Osteoblast (primary cell): ENCODE results near the gene SLC2A4RG. TPM values are rescaled to one million over a fixed set of nuclear protein-coding genes. Genes with fewer than 3 reads are reported as not detected.

ENCODE experiments used
- DNase-seq: peaks from one replicate; pipeline ENCODE4 v3.0.0; 2011; ENCODE audit warnings: low spot score, mixed read lengths; ENCODE audit not compliant: insufficient read length; ENCODE audit errors: missing footprints
- H2AFZ ChIP-seq: 2 replicates; pipeline ENCODE4 v1.6.0; 2011; ENCODE audit warnings: mild to moderate bottlenecking, low read length
- H3K27ac ChIP-seq: 2 replicates; pipeline ENCODE4 v1.5.1; 2011; ENCODE audit warnings: mild to moderate bottlenecking, low read depth, low read length, moderate library complexity
- H3K27me3 ChIP-seq: 2 replicates; pipeline ENCODE4 v1.6.0; 2012; ENCODE audit warnings: mild to moderate bottlenecking, control low read depth, inconsistent platforms, low read length, moderate library complexity; ENCODE audit not compliant: insufficient read depth
- H3K36me3 ChIP-seq: 2 replicates; pipeline ENCODE4 v1.5.1; 2011; ENCODE audit warnings: mild to moderate bottlenecking, low read length, control low read depth, moderate library complexity; ENCODE audit not compliant: insufficient read depth
- H3K4me1 ChIP-seq: 2 replicates; pipeline ENCODE4 v1.5.1; 2011; ENCODE audit warnings: mild to moderate bottlenecking, low read length, control low read depth, moderate library complexity; ENCODE audit not compliant: insufficient read depth
- H3K4me2 ChIP-seq: 2 replicates; pipeline ENCODE4 v1.6.0; 2011; ENCODE audit warnings: mild to moderate bottlenecking, low read length; ENCODE audit not compliant: insufficient read depth
- H3K4me3 ChIP-seq: fragments of 200-600 bp; sonication (generic); 3 replicates; pipeline ENCODE4 v1.5.1; 2012; ENCODE audit warnings: mild to moderate bottlenecking, low read length, inconsistent platforms; ENCODE audit not compliant: insufficient read depth
- H3K79me2 ChIP-seq: 2 replicates; pipeline ENCODE4 v1.6.0; 2012; ENCODE audit warnings: mild to moderate bottlenecking, low read length, control low read depth, inconsistent platforms; ENCODE audit not compliant: insufficient read depth
- H3K9me3 ChIP-seq: 2 replicates; pipeline ENCODE4 v1.5.1; 2011; ENCODE audit warnings: low read depth, low read length, control low read depth
- H4K20me1 ChIP-seq: 2 replicates; pipeline ENCODE4 v1.6.0; 2012; ENCODE audit warnings: mild to moderate bottlenecking, low read length, control low read depth; ENCODE audit not compliant: insufficient read depth
- CTCF ChIP-seq: IDR thresholded peaks from 2 replicates; pipeline ENCODE4 v1.5.1; 2011; ENCODE audit warnings: mild to moderate bottlenecking, low read depth, low read length, moderate library complexity; ENCODE audit errors: extremely low read depth
- total RNA-seq: library from RNA; depleted of rRNA; stranded (reverse); fragments of >200 nt; gene quantifications from 2 replicates; pipeline ENCODE4 v1.2.3, GENCODE V29; 2012

Gene SLC2A4RG
- total RNA-seq, 1 donor = 27.5 TPM

GRCh38 chr20:63771046-63771707, 31.6 kb downstream of the SLC2A4RG start:
- no peaks in the 10 kb centered on the region for H3K36me3 ChIP-seq
- no peaks in the 10 kb centered on the region for H4K20me1 ChIP-seq
- no peak overlapping the region for H2AFZ ChIP-seq
- H3K4me3 ChIP-seq = no peak overlapping the region
- H3K27me3 ChIP-seq = peaks cover 4% of the 10 kb centered on the region
- H3K9me3 ChIP-seq = no peaks in the 10 kb centered on the region
- no peak overlapping the region for H3K27ac ChIP-seq
- peak; percentile 38 for DNase-seq
- TF ChIP-seq CTCF = no peak
- H3K4me2 ChIP-seq = no peak overlapping the region
- no peaks in the 10 kb centered on the region for H3K4me1 ChIP-seq
- H3K79me2 ChIP-seq = no peaks in the 10 kb centered on the region

GRCh38 chr20:63772781-63773518, 33.4 kb downstream of the SLC2A4RG start:
- no peaks in the 10 kb centered on the region for H3K9me3 ChIP-seq
- H3K27ac ChIP-seq = no peak overlapping the region
- no peak overlapping the region for H3K4me2 ChIP-seq
- H3K4me1 ChIP-seq = no peaks in the 10 kb centered on the region
- H3K79me2 ChIP-seq = no peaks in the 10 kb centered on the region
- TF ChIP-seq CTCF = no peak
- no peak overlapping the region for H2AFZ ChIP-seq
- H3K27me3 ChIP-seq = peaks cover 4% of the 10 kb centered on the region
- no peaks in the 10 kb centered on the region for H3K36me3 ChIP-seq
- H4K20me1 ChIP-seq = no peaks in the 10 kb centered on the region
- DNase-seq = peak; percentile 57
- H3K4me3 ChIP-seq = no peak overlapping the region

- peak; percentile 76 for DNase-seq
- Histone ChIP-seq H2AFZ (no peak overlapping the region), H3K79me2 (no peaks in the 10 kb centered on the region), H4K20me1 (no peaks in the 10 kb centered on the region), H3K27ac (no peak overlapping the region), H3K4me2 (peak overlapping the region; percentile 39), H3K36me3 (no peaks in the 10 kb centered on the region), H3K9me3 (no peaks in the 10 kb centered on the region), H3K4me1 (no peaks in the 10 kb centered on the region), H3K4me3 (no peak overlapping the region), H3K27me3 (peaks cover 4% of the 10 kb centered on the region)
- TF ChIP-seq CTCF = no peak
These were observed 34.1 kb downstream of the SLC2A4RG start for GRCh38 chr20:63773571-63774241.

GRCh38 chr20:63774306-63774705, 34.7 kb downstream of the SLC2A4RG start:
- Histone ChIP-seq H4K20me1 (no peaks in the 10 kb centered on the region), H3K4me2 (peak overlapping the region; percentile 39), H2AFZ (no peak overlapping the region), H3K36me3 (no peaks in the 10 kb centered on the region), H3K27me3 (peaks cover 4% of the 10 kb centered on the region), H3K4me3 (no peak overlapping the region), H3K4me1 (no peaks in the 10 kb centered on the region), H3K9me3 (no peaks in the 10 kb centered on the region), H3K79me2 (no peaks in the 10 kb centered on the region), H3K27ac (no peak overlapping the region)
- DNase-seq = peak; percentile 85
- no peak for TF ChIP-seq CTCF
